Psoas muscle (tissue), 8 donors: ENCODE measurements around the gene HCN3. TPM values are rescaled to one million over a fixed set of nuclear protein-coding genes. Genes with fewer than 3 reads are reported as not detected.

Source experiments
- ATAC-seq, 4 donors: fragments of 200-7000 bp; cut with Tn5 transposase; one replicate each; pipeline ENCODE4 v1.9.1; 2020; ENCODE audit warnings: moderate library complexity in 3 of 4, mild to moderate bottlenecking in 2 of 4
- DNase-seq, 2 donors: peaks; one replicate each; pipeline ENCODE4 v3.0.0-alpha.2; 2020
- H3K27ac ChIP-seq: fragments of 200-600 bp; one replicate; pipeline ENCODE4 v1.8.0; 2022
- H3K27me3 ChIP-seq, 3 donors: fragments of 200-600 bp in 1 of 3; one replicate each; pipeline versions ENCODE4 v1.6.1 to v1.8.0; 2013 to 2022; ENCODE audit warnings: low read length in 2 of 3, mild to moderate bottlenecking in 2 of 3, moderate library complexity in 1 of 3; ENCODE audit not compliant: insufficient read depth in 3 of 3
- H3K36me3 ChIP-seq, 2 donors: fragments of 200-600 bp in 1 of 2; one replicate each; pipeline versions ENCODE4 v1.6.1 to v1.8.0; 2013 to 2022; ENCODE audit warnings: low read depth in 1 of 2, mild to moderate bottlenecking in 1 of 2, moderate library complexity in 1 of 2; ENCODE audit not compliant: insufficient read depth in 1 of 2
- H3K4me1 ChIP-seq: fragments of 200-600 bp; one replicate; pipeline ENCODE4 v1.8.0; 2022
- H3K4me3 ChIP-seq: fragments of 200-600 bp; one replicate; pipeline ENCODE4 v1.8.0; 2022; ENCODE audit warnings: mild to moderate bottlenecking
- H3K9me3 ChIP-seq: fragments of 200-600 bp; one replicate; pipeline ENCODE4 v1.8.0; 2022
- WGBS, 3 donors: extraction: QIAGEN DNeasy Blood & Tissue Kit; methylation state at CpG; one replicate each; pipeline versions ENCODE4 v1.1.6 to v1.1.7; 2013; 5-methylcytosine and 5-hydroxymethylcytosine counted together
- intact Hi-C, 2 donors: fragments of 100-400 bp; cut with DNase I; formaldehyde crosslinking; loops; one replicate each; pipeline versions ENCODE4 v1.11.0 to v1.14.2; 2022
- polyA plus RNA-seq, 3 donors: library from polyadenylated mRNA; stranded (reverse); fragments of 200-250 nt; gene quantifications; one replicate each; pipeline ENCODE4 v1.2.3, GENCODE V29; 2013
- total RNA-seq, 4 donors: library from RNA; stranded (reverse); fragmentation: NEBNext Ultra II Directional in 2 of 4; extraction: Animal tissue kit (Norgen Biotek cat#: 25700) in 2 of 4; gene quantifications; one replicate each; pipeline versions ENCODE4 v1.2.1 to v1.2.4, GENCODE V29; 2021 to 2023
- TF ChIP-seq, protein P1 (sequence below): fragments of 200-600 bp; IDR thresholded peaks from one replicate; pipeline ENCODE4 v1.8.0; 2022; ENCODE audit warnings: antibody characterized with exemption
- donor health status: healthy with polysubstance abuse.
- donor health status: DM: no; HTN: no; CAD: no; lungs with moderate emphysema.
- donor health status: Bipolar disorder and iron deficiency.
- donor health status: healthy.
- donor health status: DM: yes; HTN: yes; CAD: no.
- donor health status: DM: no; HTN: no; CAD: no.
- donor health status: DM: no; HTN: no; CAD: no.
- donor health status: DM: yes; HTN: yes; CAD: no.

Gene HCN3
- total and polyA plus RNA-seq, 7 donors, result 0.27 to 0.97 (median 0.45) TPM; not detected in 1

- intact Hi-C loops, result no loop called here
- WGBS, 3 donors, result 87% methylated on average over 5 of the region's 5 CpGs
These were observed 40.8 kb upstream of the HCN3 start for GRCh38 chr1:155236451-155236850.

GRCh38 chr1:155241069-155241679, 36.1 kb upstream of the HCN3 start:
- intact Hi-C loops, result no loop called here
- DNase-seq, result no peak
- peak; percentile 35 to 58 (median 48) for ATAC-seq

More at GRCh38 chr1:155236451-155236850, 40.8 kb upstream of the HCN3 start:
- peaks cover 3 to 24% of the 10 kb centered on the region in 2 donors for H3K36me3 ChIP-seq
- no peak for ATAC-seq
- no peak for DNase-seq
- H3K9me3 ChIP-seq, result no peaks in the 10 kb centered on the region
- H3K4me1 ChIP-seq, result no peaks in the 10 kb centered on the region
- H3K4me3 ChIP-seq, result no peak overlapping the region
- H3K27me3 ChIP-seq, result no peaks in the 10 kb centered on the region
- no peak overlapping the region for H3K27ac ChIP-seq
- TF ChIP-seq, protein P1, sequence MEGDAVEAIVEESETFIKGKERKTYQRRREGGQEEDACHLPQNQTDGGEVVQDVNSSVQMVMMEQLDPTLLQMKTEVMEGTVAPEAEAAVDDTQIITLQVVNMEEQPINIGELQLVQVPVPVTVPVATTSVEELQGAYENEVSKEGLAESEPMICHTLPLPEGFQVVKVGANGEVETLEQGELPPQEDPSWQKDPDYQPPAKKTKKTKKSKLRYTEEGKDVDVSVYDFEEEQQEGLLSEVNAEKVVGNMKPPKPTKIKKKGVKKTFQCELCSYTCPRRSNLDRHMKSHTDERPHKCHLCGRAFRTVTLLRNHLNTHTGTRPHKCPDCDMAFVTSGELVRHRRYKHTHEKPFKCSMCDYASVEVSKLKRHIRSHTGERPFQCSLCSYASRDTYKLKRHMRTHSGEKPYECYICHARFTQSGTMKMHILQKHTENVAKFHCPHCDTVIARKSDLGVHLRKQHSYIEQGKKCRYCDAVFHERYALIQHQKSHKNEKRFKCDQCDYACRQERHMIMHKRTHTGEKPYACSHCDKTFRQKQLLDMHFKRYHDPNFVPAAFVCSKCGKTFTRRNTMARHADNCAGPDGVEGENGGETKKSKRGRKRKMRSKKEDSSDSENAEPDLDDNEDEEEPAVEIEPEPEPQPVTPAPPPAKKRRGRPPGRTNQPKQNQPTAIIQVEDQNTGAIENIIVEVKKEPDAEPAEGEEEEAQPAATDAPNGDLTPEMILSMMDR, result no peak

DNA sequence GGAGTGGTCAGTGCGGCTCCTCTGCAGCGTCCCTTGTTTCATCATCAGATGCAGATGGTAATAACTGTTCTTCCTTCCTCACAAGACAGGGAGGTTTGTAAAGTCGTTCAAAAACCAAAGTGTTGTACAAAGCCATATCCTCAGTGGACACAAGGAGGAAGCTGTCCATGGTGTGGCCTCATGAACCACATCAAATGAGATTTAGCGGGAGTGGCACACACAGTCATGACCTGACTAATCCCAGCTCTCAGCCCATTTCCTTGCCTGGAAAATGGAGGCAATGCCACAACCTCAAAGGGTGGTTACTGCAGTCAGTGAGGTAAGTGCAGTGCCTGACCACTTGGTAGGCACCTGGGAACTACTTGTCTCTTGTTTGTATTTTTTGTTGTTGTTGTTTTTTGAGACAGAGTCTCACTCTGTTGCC, 35.4 kb upstream of the HCN3 start:
- Histone ChIP-seq H3K36me3 (peaks cover 2 to 12% of the 10 kb centered on the region in 2 donors), H3K27me3 (no peaks in the 10 kb centered on the region), H3K9me3 (no peaks in the 10 kb centered on the region), H3K27ac (no peak overlapping the region), H3K4me3 (no peak overlapping the region), H3K4me1 (peaks cover 16% of the 10 kb centered on the region)
- intact Hi-C loops, result no loop called here
- no peak for DNase-seq
- no peak for ATAC-seq
- WGBS, 3 donors, result 59 to 67% (median 61%) methylated on average over 4 of the region's 4 CpGs
- TF ChIP-seq, protein P1, result no peak

More at GRCh38 chr1:155241069-155241679, 36.1 kb upstream of the HCN3 start:
- Histone ChIP-seq H3K27me3 (no peaks in the 10 kb centered on the region), H3K36me3 (peaks cover 3 to 18% of the 10 kb centered on the region in 2 donors), H3K27ac (no peak overlapping the region), H3K9me3 (no peaks in the 10 kb centered on the region), H3K4me3 (peak overlapping the region; percentile 61), H3K4me1 (peaks cover 16% of the 10 kb centered on the region)
- TF ChIP-seq, protein P1, result no peak
- 12 to 15% (median 13%) methylated on average over 4 of the region's 4 CpGs for WGBS, 3 donors

- Histone ChIP-seq H3K36me3 (peaks cover 0 to 14% of the 10 kb centered on the region in 2 donors), H3K27me3 (no peaks in the 10 kb centered on the region), H3K27ac (peak overlapping the region; percentile 91), H3K4me3 (peak overlapping the region; percentile 69), H3K4me1 (peaks cover 16% of the 10 kb centered on the region), H3K9me3 (no peaks in the 10 kb centered on the region)
- 66 to 90% (median 73%) methylated on average over 3 of the region's 3 CpGs for WGBS, 3 donors
- TF ChIP-seq, protein P1, result no peak
- ATAC-seq, result no peak
- intact Hi-C loops, result no loop called here
- DNase-seq, result no peak
These were observed 34.4 kb upstream of the HCN3 start for GRCh38 chr1:155242805-155243358.
